HL-60/S4 treated with retinoic acid at 250 ng/mL for 4 days and 3 days (cell line): ENCODE data around the gene ANGPTL8.

Source experiments
- in situ Hi-C: fragments of 300-500 bp; cut with MboI; formaldehyde crosslinking; loops from 2 replicates; pipeline ENCODE4 v1.7.0; 2022; ENCODE audit warnings: low sequenced_read_pairs

ANGPTL8 gene

GRCh38 chr19:11286312-11286974, 47.0 kb downstream of the ANGPTL8 start:
- in situ Hi-C loops: no loop called here

- in situ Hi-C loops: no loop called here
These were observed 48.9 kb downstream of the ANGPTL8 start for GRCh38 chr19:11288349-11288748.

GRCh38 chr19:11290256-11290655, 50.8 kb downstream of the ANGPTL8 start:
- in situ Hi-C loops: loop anchor here (10.0 kb wide), 1 partner anchor 155 kb away; no protein-coding TSS in a partner anchor

GRCh38 chr19:11291415-11291814, 52.0 kb downstream of the ANGPTL8 start:
- in situ Hi-C loops: loop anchor here (10.0 kb wide), 1 partner anchor 153 kb away; no protein-coding TSS in a partner anchor
